GM19240 (cell line): ENCODE measurements around the gene RAD51B.

Experiments
- DNase-seq: peaks from one replicate; pipeline ENCODE4 v3.0.0; 2011; ENCODE audit warnings: low spot score; ENCODE audit not compliant: insufficient read length

The RAD51B gene

DNA sequence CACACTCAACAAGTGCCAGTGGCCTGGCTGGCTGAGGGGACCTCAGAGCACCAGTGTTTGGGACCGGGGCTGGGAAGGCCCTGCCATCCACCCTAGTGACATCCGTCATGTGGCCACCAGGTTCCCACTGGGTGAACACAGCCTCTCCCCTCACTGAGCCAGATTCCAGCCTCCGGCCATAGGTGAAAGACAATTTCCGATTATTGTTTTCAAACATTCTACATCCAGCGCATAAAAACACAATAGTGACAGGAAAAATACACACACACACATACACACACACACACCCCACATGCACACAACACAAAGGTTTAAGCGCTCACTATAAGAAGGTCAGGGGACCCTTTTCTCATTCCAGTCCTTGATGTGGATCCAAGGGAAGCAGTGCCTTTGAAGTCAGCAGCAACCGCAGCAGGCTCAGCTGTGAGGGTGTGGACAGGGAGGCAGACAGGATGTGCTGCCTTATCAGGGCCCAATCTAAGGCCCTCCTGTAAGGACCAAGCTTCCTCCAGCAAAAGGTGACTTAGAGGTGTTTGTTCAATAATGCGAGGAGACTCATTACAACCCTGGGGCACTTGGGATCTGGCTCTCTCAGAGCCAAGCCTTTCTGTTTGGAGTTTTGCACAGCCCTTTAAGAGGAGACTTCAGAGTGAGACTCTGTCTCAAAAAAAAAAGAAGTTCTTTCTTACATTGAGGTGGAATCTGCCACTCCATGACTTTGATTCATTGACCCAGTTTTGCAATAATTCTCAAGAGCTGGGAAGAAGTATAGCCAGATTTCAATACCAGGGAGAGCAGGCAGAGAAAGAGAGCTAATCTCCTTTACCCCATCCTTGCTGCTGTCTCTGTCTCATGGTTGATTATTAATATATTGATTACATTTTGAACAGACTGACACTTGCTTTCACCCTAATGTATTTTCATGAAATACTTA lies 745.5 kb downstream of the RAD51B start:
- DNase-seq = no peak

- DNase-seq = no peak
Observed at GRCh38 chr14:68566075-68566474, 746.5 kb downstream of the RAD51B start.

DNA sequence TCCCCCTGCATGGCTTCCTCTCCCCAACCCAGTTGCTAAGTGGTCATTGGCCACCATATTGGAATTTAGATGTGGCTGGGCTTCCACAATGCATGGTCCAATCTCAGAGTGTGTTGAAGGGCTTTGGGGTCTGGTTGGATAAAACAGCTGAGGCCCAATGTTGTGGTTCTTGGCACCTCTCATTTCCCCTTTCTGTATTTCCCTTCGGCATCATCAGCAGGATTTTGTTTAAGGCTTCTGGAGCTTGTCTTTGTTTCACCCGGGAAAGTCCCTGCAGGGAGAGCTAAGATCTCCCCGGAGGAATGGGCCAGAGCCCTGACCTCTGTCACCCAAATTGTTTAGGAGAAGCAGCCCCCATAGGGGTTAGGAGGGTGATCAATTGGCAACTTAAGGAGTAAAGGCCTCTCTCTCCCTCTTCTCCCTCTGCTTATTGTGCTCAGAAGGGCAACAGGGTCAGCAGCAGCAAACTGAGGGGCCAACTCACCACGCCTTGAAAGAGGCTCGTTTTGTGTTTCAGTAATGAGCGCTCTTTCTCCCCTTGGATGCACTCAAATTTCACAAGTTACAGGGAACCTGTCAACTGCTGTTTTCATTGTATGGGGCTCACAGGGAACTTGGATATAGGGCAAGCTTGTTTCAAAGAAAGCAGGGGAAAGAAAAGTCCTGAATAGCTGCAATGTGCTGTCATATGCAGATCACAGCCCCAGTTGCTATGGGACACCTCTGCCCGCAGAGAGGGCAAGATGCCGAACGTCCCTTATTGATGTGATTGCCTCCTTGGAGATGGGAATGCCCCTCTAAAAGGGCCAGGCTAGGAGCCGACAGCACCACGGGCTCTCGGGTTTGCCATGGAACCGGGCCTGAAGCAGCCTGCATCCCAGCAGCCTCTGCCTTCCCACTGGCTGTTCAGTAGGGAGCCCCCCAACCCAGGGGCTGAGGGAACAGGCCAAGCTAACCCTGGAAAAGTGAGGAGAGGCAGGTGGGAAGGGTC lies 749.6 kb downstream of the RAD51B start:
- no peak for DNase-seq

GRCh38 chr14:68569970-68570409 lies 750.4 kb downstream of the RAD51B start:
- no peak for DNase-seq

- DNase-seq = no peak
Observed at GRCh38 chr14:68571114-68571591, 751.6 kb downstream of the RAD51B start.

GRCh38 chr14:68571928-68572525 lies 752.4 kb downstream of the RAD51B start:
- no peak for DNase-seq

DNA sequence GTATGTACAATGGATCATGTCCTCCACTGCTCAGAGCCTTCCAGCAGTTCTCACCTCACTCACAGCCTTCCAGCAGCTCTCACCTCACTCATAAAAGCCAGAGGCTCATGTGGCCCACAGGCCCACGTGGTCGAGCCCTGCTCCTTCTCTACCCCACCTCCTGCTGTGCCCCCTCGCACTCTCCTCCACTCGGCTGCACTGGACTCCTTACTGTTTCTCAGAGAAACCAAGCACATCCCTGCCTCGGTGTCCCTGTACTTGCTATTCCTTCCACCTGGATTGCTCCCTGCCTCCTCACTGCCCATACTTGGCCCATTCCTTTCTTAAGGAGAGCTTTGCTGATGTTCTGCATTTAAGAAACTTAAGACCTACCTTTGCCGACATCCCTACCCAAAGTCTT lies 753.5 kb downstream of the RAD51B start:
- no peak for DNase-seq

- no peak for DNase-seq
Observed at GRCh38 chr14:68573722-68574121, 754.1 kb downstream of the RAD51B start.

DNA sequence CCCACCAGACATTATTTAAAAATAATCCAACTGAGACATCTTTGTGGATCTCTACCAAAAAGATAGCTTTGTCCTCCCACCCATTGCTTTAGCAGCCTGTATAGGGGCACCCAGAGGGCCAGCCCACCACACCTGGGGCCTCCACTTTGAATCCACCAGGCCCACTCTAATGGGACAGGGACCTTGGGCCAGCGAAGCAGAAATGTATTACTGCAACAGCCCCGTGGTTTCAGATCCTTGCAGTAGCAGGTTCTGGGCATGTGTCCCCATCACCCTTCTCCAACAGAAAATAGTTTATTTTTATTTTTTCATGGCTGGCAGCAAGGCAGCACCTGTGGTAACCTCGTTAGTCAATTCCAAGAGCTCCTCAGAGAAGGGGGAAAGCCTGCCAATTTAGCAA lies 754.9 kb downstream of the RAD51B start:
- DNase-seq = no peak

DNA sequence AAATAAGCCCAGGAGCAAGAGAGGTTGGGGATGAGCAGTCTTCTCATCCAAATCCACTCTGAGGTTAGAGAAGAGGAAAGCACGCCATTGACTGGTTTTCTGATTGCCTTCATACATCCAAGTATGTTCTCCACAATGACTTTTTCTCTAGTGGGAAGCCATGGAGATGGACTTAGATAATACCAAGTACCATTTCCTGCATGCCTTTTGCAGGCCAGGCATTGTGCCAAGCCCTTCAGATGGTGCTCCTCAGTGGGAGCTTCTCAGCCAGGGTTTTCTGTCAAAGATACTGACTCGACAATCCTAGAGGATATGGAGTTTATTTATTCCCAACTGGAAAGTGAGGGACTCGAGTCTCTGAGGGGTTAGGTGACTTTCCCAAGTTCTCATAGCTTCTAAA lies 755.3 kb downstream of the RAD51B start:
- DNase-seq = no peak

DNA sequence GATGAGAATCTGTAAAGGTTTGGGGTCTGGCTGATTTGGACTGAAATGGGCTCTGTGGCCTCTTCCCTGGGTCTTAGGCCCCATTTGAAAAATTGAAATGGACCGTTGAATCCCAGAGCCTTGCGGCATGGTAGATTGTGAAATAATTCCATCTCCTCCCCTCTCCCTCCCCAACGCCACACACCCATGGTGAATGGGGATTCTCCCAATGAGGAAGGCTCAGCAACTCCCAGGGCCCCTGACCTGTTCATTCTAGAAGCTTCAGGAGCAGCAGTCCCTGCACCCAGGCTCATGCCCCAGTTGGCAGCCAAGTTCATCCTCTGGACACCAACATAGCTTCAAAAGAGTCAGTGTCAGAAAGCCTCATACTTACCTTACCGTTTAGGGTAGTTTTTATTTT lies 755.8 kb downstream of the RAD51B start:
- DNase-seq = no peak

DNA sequence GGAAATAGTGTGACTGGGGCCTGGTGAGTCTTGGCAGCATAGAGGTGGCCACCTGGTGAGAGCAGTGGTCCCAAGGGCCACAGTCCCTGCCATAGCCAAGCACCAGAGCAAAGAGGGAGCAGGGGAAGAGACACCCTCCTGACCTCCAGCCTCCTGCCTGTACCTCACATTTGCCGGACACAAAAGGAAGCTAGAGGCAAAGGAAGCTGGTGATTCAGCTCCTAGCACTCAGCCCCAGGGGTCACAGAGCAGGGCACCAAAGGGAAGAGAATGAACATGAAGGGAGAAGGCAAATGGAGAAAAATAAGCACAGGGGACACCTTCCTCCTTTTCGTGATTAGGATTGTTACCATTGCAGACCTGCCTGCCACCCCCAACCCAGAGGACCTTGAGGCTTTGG lies 756.5 kb downstream of the RAD51B start:
- DNase-seq = no peak

- DNase-seq = no peak
Observed at GRCh38 chr14:68576496-68577244, 757.1 kb downstream of the RAD51B start.

GRCh38 chr14:68577802-68578541 lies 758.4 kb downstream of the RAD51B start:
- DNase-seq = no peak

GRCh38 chr14:68578597-68578996 lies 759.0 kb downstream of the RAD51B start:
- no peak for DNase-seq

DNA sequence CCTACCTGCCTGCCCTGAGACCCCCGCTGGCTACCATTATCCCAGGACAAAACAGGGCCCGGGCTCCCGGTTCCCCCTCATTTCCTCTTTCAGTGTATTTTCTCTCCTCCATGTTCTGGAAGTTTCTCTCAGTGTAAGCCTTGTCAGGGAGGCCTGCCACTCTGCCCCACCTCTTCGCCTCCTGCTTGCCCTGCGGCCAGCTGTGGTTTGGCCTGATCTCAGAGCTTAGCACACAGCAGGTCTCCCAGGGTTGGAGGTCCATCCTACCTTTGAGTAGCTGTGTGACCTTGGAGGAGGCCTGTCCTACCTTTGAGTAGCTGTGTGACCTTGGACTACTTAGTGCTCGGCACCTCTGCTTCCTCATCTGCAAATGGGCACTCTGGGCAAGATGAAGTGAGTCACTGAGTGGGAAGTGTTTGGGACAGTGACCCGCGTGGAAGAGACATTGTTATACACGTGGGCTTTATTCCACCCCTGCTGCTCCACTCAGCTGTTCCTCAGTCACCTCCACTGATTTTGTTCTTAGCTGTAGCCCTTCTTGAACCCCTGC lies 760.6 kb downstream of the RAD51B start:
- DNase-seq = no peak

GRCh38 chr14:68580671-68581070 lies 761.1 kb downstream of the RAD51B start:
- DNase-seq = no peak

GRCh38 chr14:68583548-68584280 lies 764.1 kb downstream of the RAD51B start:
- DNase-seq = no peak

- DNase-seq = no peak
Observed at GRCh38 chr14:68584786-68585185, 765.2 kb downstream of the RAD51B start.
